Motor neuron (in vitro differentiated cells): ENCODE data around the gene ZNF407. TPM values are rescaled to one million over a fixed set of nuclear protein-coding genes. Genes with fewer than 3 reads are reported as not detected.
"Not testable (repeated sequence)": the region's sequence is repeated elsewhere in the genome, so short reads cannot be mapped to it uniquely, and the experiment has no call there.

Experiments
- ATAC-seq, 8 experiments: fragments of 200-7000 bp; cut with Tn5 transposase; replicated peaks in 6 of 8; 2 replicates each; pipeline ENCODE4 v1.8.0; 2021; ENCODE audit warnings: mild to moderate bottlenecking in 8 of 8, moderate library complexity in 8 of 8
- H3K27ac ChIP-seq, 2 donors: fragments of 250-450 bp; sonication (Bioruptor Pico); 2 replicates each; pipeline ENCODE4 v1.9.0; 2021; ENCODE audit warnings: antibody characterized with exemption in 2 of 2, mild to moderate bottlenecking in 2 of 2, moderate library complexity in 1 of 2
- H3K4me1 ChIP-seq, 2 donors: fragments of 250-450 bp; sonication (Bioruptor Pico); replicated peaks in 1 of 2; 2 replicates each; pipeline ENCODE4 v1.6.1; 2021; ENCODE audit warnings: antibody characterized with exemption in 2 of 2, mild to moderate bottlenecking in 2 of 2, moderate library complexity in 1 of 2
- H3K4me3 ChIP-seq, 5 donors: fragments of 250-450 bp; sonication (Bioruptor Pico); 2 replicates each; pipeline ENCODE4 v1.9.0; 2021; ENCODE audit warnings: antibody characterized with exemption in 5 of 5, mild to moderate bottlenecking in 5 of 5, moderate library complexity in 4 of 5
- WGBS, 10 experiments: fragments of 450-650 bp; shearing (Covaris generic); methylation state at CpG; one replicate each; pipeline ENCODE4 v1.0.0; 2022; 5-methylcytosine and 5-hydroxymethylcytosine counted together
- in situ Hi-C, 9 experiments: fragments of 400-800 bp; cut with MboI; loops; one replicate each; pipeline ENCODE4 v1.15.0; 2021; ENCODE audit warnings: low sequenced_read_pairs in 9 of 9, low pct_unique_long_range_greater_than_20kb in 2 of 9; ENCODE audit not compliant: unreplicated experiment in 9 of 9
- total RNA-seq, 8 experiments: library from RNA; unstranded; fragments of 300-600 nt; gene quantifications; 2 replicates each; pipeline versions ENCODE4 v1.2.3 to v1.2.4, GENCODE V29; 2022

The ZNF407 gene
- total RNA-seq, 8 experiments from 2014 or later: 7.9 to 23.6 (median 11.6) TPM

DNA sequence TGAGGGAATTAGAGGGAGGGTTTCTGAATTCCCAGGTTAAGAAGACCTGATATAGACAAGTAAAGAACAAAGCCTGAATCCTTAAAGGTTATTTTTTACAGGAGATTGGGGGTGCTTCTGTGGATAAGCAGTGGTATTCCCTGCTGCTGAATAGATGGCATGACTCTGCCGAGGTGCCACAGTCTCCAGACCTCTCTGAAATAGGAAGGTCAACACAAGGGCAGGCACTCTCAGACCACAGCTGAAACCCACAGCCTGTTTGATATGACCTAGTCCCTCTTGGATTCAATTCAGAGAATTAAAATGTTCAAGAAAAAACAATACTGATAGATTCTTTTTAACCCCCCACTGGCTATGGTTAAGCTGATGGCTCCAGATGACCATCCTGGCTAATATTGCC, 351.9 kb downstream of the ZNF407 start:
- in situ Hi-C loops: loop anchor here in 1 of 9 experiments (25.0 kb wide), 1 partner anchor 287 kb away; no protein-coding TSS in a partner anchor
- no peak overlapping the region for H3K27ac ChIP-seq

DNA sequence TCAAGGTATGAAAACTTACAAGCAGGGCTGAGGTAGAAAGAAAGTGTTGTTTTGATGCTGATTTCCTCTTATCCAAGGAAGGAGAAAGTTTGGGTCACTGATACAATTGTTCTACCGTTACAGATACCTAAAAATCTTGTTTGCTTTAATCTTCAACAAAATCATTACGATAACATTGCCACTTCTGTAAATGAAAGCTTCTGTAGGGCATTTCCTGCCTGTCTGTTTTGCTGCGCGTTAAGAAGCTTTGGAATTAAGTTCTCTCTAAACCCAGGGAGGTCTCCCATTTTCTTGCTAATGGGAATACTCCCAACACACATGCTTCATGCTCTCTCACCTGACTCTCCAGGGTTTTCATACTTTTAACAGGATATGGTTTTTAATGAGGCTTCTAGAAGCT, 352.8 kb downstream of the ZNF407 start:
- no peak for ATAC-seq

More for the DNA sequence above, 351.9 kb downstream of the ZNF407 start:
- no peak overlapping the region for H3K4me3 ChIP-seq
- 71 to 100% methylated on average over 1 of the region's 1 CpG; no CpG with 5 or more reads in 8 of the 10 experiments for WGBS, 10 experiments
- H3K4me1 ChIP-seq: peaks cover 13 to 23% of the 10 kb centered on the region in 2 donors
- no peak for ATAC-seq

DNA sequence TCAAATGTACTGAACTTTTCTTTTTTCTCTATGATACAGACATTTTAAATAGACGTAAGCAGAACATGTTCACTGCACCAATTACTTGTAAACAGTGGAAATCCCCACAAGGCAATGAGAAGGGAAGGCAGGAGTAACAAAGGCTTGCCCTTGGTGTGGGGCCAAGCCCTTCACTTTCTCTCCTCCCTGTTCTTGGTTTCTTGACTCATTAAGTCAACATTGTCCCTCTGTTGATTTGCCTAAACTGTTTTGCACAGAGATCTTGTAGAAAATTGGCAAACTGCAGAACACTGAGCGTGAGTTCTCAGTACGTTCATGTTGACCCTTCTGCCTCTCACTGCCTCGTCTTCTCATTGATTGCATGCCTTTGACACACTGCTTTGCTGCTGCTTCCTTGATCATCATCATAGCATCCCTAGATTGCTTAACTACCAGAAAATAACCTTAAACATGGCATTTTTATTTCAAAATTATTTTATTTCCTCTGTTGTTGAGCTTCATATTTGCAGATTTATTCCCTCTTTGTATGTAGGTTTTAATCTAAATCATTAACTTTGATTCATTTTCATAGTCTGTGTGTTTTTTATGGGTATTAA, 353.6 kb downstream of the ZNF407 start:
- peak in 6 of 8 experiments; percentile 43 to 95 (median 74) for ATAC-seq
- no peak overlapping the region for H3K27ac ChIP-seq
- in situ Hi-C loops: loop anchor here in 1 of 9 experiments (25.0 kb wide), 1 partner anchor 289 kb away; no protein-coding TSS in a partner anchor

More for the DNA sequence above, 352.8 kb downstream of the ZNF407 start:
- Histone ChIP-seq H3K4me1 (peaks cover 13 to 23% of the 10 kb centered on the region in 2 donors), H3K4me3 (no peak overlapping the region), H3K27ac (no peak overlapping the region)
- 43 to 100% (median 87%) methylated on average over 1 to 4 of the region's 4 CpGs for WGBS, 10 experiments
- in situ Hi-C loops: loop anchor here in 1 of 9 experiments (25.0 kb wide), 1 partner anchor 288 kb away; no protein-coding TSS in a partner anchor

DNA sequence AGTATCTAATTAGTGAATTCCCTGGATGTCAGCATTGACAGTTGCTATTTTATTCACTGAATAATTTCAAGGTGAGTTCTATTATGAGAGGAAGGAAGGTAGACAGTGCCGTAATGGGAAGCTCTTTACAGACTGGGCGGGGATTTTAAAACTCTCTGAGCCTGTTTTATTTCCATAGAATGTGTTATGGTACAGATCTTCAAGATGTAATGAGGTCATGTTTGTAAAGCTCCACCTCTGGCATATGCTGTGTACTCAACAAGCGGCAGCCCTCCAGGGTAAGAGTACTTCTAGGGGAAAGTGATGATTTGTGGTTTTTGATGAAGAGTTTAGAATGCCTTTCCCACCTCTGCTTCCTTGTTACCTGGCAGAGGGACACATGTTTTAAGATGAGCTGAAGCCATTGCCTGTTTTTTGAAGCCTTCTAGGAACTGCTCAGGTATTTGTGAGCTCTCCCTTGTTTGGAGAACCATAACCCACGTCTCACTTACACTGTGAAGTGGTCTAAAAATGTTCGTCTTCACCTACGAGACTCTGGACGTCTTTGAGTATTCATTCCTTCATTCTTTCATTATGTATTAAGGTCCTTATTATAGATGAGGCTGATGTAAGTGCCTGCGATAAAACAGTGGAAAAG, 360.0 kb downstream of the ZNF407 start:
- no peak for ATAC-seq
- Histone ChIP-seq H3K4me3 (no peak overlapping the region), H3K27ac (no peak overlapping the region), H3K4me1 (no peaks in the 10 kb centered on the region)
- in situ Hi-C loops: loop anchor here in 1 of 9 experiments (25.0 kb wide), 1 partner anchor 295 kb away; no protein-coding TSS in a partner anchor
- 82 to 100% (median 93%) methylated on average over 1 to 7 of the region's 8 CpGs for WGBS, 10 experiments

More for the DNA sequence above, 353.6 kb downstream of the ZNF407 start:
- Histone ChIP-seq H3K4me3 (no peak overlapping the region), H3K4me1 (peaks cover 13 to 19% of the 10 kb centered on the region in 2 donors)
- 29 to 100% (median 79%) methylated on average over 1 to 4 of the region's 4 CpGs; no CpG with 5 or more reads in 1 of the 10 experiments for WGBS, 10 experiments

DNA sequence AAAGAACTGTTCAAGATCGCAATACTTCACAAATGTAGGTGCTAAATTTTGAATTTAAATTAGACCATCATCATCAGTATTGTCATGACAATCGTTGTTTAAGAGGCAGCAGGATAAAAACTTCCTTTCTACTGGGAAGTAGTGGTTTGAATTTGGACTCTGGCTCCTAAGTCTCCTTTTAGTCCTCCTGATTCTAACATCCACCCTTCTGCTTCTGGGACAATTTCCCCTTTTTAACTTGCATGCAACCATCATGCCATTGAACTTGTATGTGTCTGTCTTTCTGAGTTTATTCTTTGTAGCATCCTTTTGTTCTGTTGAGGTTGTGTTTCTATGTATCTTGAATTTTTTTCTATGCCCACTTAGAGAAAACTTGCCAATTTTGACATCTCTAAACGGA, 361.5 kb downstream of the ZNF407 start:
- 66 to 100% (median 92%) methylated on average over 1 to 3 of the region's 3 CpGs for WGBS, 10 experiments
- in situ Hi-C loops: loop anchor here in 1 of 9 experiments (25.0 kb wide), 1 partner anchor 297 kb away; no protein-coding TSS in a partner anchor
- H3K27ac ChIP-seq: no peak overlapping the region
- H3K4me1 ChIP-seq: no peaks in the 10 kb centered on the region
- H3K4me3 ChIP-seq: no peak overlapping the region
- ATAC-seq: no peak

DNA sequence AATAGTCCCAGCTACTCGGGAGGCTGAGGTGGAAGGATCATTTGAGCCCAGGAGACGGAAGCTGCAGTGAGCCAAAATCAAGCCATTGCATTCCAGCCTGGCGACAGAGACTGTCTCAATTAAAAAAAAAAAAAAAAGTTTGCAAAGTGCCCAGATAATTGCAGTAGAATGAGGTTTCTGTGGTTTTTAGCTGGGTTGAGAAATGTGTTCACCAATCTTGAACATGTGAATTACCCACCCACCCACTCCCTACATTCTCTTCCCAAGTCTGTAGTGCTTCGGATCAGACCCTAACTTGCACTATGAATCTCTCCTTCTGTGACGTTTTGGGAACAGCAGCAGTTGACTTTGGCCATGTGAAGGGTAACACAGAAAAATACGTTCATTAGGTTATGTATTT, 363.9 kb downstream of the ZNF407 start:
- in situ Hi-C loops: loop anchor here in 1 of 9 experiments (25.0 kb wide), 1 partner anchor 299 kb away; no protein-coding TSS in a partner anchor
- Histone ChIP-seq H3K4me1 (no peaks in the 10 kb centered on the region), H3K4me3 (no peak overlapping the region), H3K27ac (no peak overlapping the region)
- WGBS, 10 experiments: 80 to 100% (median 98%) methylated on average over 1 to 4 of the region's 6 CpGs; no CpG with 5 or more reads in 2 of the 10 experiments
- ATAC-seq: no peak

DNA sequence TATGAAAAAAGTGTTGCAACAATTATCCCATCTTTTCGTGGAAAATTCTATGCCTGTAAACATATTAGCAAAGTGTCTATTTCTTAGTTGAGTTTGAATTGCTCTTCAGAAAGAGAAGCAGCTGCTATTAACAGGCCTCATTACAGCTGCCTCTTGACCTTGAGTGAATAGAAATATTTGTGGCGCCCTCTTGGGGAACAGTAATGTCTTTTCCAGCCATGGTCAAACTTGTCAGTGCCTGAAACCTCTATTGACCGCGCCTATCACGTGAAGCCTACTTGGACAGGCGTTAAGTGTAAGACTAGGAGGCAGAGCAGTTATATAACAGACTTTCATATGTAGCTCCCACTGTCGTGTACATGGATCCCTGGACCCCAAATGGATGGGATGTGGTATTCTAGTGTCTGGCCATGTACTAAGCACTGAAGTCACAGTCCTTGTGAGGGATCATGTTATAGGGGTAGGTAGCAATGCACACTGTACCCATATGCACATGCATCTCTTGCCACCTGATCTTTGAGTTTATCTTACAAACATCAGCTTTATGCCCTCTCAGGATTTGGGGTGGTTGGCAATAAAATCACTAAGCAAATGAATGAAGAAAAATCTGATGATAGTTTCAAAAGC, 366.3 kb downstream of the ZNF407 start:
- no peak overlapping the region for H3K27ac ChIP-seq
- no peaks in the 10 kb centered on the region for H3K4me1 ChIP-seq
- in situ Hi-C loops: loop anchor here in 1 of 9 experiments (25.0 kb wide), 1 partner anchor 302 kb away; no protein-coding TSS in a partner anchor
- 0 to 80% (median 37%) methylated on average over 1 to 6 of the region's 7 CpGs for WGBS, 10 experiments
- H3K4me3 ChIP-seq: no peak overlapping the region
- peak; percentile 34 to 96 (median 70) for ATAC-seq

DNA sequence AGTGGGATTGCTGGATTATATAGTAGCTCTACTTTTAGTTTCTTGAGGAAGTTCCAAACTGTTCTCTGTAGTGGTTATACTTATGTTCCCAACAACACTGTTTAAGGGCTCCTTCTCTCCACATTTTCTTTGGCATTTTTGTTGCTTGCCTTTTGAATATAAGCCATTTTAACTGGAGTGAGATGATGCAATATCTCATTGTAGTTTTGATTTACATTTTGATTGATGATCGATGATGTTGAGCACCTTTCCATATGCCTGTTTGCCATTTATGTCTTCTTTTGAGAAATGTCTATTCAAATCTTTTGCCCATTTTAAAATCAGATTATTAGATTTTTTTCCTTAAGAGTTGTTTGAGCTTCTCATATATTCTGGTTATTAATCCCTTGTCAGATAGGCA, 368.0 kb downstream of the ZNF407 start:
- in situ Hi-C loops: loop anchor here in 1 of 9 experiments (25.0 kb wide), 1 partner anchor 303 kb away; no protein-coding TSS in a partner anchor
- Histone ChIP-seq H3K4me3 (no peak overlapping the region), H3K4me1 (no peaks in the 10 kb centered on the region), H3K27ac (no peak overlapping the region)
- no peak for ATAC-seq
- 67 to 100% (median 100%) methylated on average over 1 of the region's 1 CpG; no CpG with 5 or more reads in 3 of the 10 experiments for WGBS, 10 experiments

DNA sequence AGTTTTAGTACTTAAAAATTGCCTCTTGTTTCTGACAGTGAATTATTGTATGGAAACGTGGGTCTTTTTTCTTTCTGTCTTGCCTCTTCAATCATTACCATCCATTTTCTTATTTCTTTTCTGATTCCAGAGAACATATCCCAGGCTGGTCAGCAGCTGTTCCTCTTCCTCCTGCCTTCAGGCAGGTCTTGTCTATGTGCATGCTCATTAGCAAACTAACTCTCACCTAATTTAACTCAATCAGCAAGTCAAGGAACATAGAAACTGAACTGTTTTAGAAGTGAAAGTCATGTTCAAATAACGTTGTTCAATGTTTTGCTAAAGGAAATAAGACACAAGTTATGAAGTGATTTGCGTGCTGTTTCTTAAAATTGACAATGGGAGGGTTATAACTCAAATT, 369.8 kb downstream of the ZNF407 start:
- ATAC-seq: peak in 3 of 8 experiments; percentile 47 to 73 (median 68)
- in situ Hi-C loops: loop anchor here in 1 of 9 experiments (25.0 kb wide), 1 partner anchor 305 kb away; no protein-coding TSS in a partner anchor
- Histone ChIP-seq H3K4me1 (no peaks in the 10 kb centered on the region), H3K27ac (no peak overlapping the region), H3K4me3 (no peak overlapping the region)
- WGBS, 10 experiments: 52 to 98% (median 73%) methylated on average over 2 to 3 of the region's 3 CpGs; no CpG with 5 or more reads in 1 of the 10 experiments

DNA sequence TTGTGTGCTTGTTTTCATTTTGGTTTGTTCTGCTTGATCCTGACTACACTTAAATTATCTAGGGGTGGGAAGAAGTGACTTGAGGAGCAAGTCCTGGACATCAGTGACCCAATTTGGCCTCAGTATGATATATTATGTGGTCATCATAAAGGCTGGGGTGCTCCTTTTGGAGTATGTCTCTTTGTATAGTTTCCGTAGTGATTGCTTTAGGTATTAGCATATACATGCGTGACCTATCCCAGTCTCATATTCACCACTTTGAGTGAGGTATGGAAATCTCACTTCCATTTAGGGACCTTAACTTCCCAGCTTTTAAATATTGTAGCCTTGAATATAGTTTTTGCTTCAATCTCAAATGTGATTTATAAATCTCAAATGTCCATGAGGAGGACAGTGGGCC, 370.3 kb downstream of the ZNF407 start:
- in situ Hi-C loops: loop anchor here in 1 of 9 experiments (25.0 kb wide), 1 partner anchor 306 kb away; no protein-coding TSS in a partner anchor
- 69 to 100% (median 92%) methylated on average over 1 to 2 of the region's 2 CpGs; no CpG with 5 or more reads in 1 of the 10 experiments for WGBS, 10 experiments
- Histone ChIP-seq H3K4me1 (no peaks in the 10 kb centered on the region), H3K27ac (no peak overlapping the region), H3K4me3 (no peak overlapping the region)
- peak in 3 of 8 experiments; percentile 25 to 71 (median 52) for ATAC-seq

DNA sequence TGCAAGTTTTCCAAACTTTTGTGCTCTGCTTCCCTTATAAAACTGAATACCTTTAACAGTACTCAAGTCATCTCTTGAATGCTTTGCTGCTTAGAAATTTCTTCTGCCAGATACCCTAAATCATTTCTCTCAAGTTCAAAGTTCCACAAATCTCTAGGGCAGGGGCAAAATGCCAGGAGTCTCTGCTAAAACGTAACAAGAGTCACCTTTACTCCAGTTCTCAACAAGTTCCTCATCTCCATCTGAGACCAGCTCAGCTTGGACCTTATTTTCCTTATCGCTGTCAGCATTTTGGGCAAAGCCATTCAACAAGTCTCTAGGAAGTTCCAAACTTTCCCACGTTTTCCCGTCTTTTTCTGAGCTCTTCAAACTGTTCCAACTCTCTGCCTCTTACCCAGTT, 373.7 kb downstream of the ZNF407 start:
- H3K4me3 ChIP-seq, H3K27ac ChIP-seq, ATAC-seq: not testable (repeated sequence)
- in situ Hi-C loops: loop anchor here in 1 of 9 experiments (10.0 to 25.0 kb wide), 2 partner anchors 63 to 309 kb away; no protein-coding TSS in a partner anchor
- H3K4me1 ChIP-seq: peaks cover 0 to 12% of the 10 kb centered on the region in 2 donors
- 60 to 100% (median 93%) methylated on average over 1 to 4 of the region's 4 CpGs; no CpG with 5 or more reads in 1 of the 10 experiments for WGBS, 10 experiments

DNA sequence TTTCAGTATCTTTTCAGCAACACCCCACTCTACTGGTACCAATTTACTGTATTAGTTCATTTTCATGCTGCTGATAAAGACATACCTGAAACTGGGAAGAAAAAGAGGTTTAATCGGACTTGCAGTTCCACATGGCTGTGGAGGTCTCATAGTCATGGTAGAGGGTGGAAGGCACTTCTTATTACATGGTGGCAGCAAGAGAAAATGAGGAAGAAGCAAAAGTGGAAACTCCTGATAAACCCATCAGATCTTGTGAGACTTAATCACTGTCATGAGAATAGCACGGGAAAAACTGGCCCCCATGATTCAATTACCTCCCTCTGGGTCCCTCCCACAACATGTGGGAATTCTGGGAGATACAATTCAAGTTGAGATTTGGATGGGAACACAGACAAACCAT, 374.1 kb downstream of the ZNF407 start:
- peaks cover 0 to 12% of the 10 kb centered on the region in 2 donors for H3K4me1 ChIP-seq
- 50 to 100% (median 88%) methylated on average over 1 to 2 of the region's 2 CpGs; no CpG with 5 or more reads in 2 of the 10 experiments for WGBS, 10 experiments
- not testable (repeated sequence) for ATAC-seq, H3K27ac ChIP-seq, H3K4me3 ChIP-seq
- in situ Hi-C loops: loop anchor here in 1 of 9 experiments (10.0 to 25.0 kb wide), 2 partner anchors 63 to 309 kb away; no protein-coding TSS in a partner anchor
